Subcutaneous adipose tissue (tissue), 4 donors: Measurements from ENCODE around the gene USP34. TPM values are rescaled to one million over a fixed set of nuclear protein-coding genes. Genes with fewer than 3 reads are reported as not detected.

Source experiments
- total RNA-seq, 4 donors: library from RNA; depleted of rRNA; stranded (reverse); fragments of >200 nt; gene quantifications; one replicate each; pipeline ENCODE4 v1.1.0, GENCODE V29; 2016
- TF ChIP-seq, protein P1 (sequence below): fragments of 450-650 bp; IDR thresholded peaks from one replicate; pipeline ENCODE4 v1.5.1; 2016; ENCODE audit warnings: low read depth, mild to moderate bottlenecking, control low read depth, antibody characterized with exemption, moderate library complexity

Gene USP34
- total RNA-seq, 4 donors from 2014 or later = 137 to 225 (median 148) TPM

DNA sequence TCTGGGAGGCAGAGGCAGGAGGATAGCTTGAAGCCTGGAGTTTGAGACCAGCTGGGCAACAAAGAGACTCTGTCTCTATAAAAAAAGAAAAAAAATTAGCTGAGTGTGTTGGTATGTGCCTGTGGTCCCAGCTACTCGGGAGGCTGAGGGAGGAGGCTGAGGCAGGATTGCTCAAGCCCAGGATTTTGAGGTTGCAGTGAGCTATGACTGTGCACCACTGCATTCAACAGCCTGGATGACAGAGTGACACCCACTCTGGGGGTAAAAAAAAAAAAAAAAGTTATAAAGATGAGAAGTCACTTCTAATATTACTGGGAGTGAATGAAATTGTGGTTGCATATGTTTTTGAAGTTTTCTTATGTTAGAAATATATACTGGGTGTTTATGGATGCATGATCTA, 237.3 kb downstream of the USP34 start:
- TF ChIP-seq, protein P1, sequence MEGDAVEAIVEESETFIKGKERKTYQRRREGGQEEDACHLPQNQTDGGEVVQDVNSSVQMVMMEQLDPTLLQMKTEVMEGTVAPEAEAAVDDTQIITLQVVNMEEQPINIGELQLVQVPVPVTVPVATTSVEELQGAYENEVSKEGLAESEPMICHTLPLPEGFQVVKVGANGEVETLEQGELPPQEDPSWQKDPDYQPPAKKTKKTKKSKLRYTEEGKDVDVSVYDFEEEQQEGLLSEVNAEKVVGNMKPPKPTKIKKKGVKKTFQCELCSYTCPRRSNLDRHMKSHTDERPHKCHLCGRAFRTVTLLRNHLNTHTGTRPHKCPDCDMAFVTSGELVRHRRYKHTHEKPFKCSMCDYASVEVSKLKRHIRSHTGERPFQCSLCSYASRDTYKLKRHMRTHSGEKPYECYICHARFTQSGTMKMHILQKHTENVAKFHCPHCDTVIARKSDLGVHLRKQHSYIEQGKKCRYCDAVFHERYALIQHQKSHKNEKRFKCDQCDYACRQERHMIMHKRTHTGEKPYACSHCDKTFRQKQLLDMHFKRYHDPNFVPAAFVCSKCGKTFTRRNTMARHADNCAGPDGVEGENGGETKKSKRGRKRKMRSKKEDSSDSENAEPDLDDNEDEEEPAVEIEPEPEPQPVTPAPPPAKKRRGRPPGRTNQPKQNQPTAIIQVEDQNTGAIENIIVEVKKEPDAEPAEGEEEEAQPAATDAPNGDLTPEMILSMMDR = no peak

DNA sequence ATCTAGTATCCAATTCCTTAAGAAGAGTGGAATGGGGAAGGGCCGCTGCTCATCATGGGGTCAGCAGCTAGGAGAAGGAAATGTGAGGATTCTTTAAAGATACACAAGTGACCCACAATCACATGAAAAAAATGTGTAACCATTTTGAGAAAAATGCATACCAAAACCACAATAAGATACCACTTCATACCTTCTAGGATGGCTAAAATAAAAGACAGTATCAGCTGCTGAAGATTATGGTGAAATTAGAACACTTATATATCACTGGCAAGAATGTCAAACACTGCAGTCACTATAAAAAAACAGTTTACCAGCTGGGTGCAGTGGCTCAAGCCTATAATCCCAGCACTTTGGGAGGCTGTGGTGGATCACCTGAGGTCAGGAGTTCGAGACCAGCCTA, 241.0 kb downstream of the USP34 start:
- TF ChIP-seq, protein P1 = no peak

DNA sequence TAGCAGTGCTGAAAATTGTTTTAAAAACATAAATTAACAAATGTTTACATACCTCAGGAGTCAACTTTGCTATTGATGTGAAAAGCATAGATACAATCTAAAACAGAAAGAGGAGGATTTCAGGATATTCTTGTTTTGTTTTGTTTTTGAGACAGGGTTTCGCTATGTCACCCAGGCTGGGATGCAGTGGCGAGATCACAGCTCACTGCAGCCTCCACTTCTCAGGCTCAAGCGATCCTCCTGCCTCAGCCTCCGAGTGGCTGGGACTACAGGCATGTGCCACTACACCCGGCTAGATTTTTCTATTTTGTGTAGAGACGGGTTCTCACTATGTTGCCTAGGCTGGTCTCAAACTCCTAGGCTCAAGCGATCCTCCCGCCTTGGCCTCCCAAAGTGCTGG, 248.3 kb downstream of the USP34 start:
- TF ChIP-seq, protein P1 = no peak

DNA sequence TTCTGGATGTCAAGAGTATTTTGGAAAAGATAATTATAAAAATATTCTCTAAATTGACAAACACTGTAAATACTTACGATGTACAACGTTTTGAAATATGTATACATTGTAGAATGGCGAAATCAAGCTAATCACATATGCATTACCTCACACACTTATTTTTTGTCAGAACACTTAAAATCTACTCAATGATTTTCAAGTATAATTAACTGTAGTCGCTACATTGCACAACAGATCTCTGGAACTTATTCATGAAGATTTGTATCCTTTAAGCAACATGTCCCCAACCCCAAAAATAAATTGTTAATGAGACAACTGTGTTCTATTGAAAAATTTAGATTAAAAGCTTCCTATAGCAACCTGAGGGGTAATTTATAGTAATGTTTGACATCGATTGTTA, 249.1 kb downstream of the USP34 start:
- TF ChIP-seq, protein P1 = no peak

DNA sequence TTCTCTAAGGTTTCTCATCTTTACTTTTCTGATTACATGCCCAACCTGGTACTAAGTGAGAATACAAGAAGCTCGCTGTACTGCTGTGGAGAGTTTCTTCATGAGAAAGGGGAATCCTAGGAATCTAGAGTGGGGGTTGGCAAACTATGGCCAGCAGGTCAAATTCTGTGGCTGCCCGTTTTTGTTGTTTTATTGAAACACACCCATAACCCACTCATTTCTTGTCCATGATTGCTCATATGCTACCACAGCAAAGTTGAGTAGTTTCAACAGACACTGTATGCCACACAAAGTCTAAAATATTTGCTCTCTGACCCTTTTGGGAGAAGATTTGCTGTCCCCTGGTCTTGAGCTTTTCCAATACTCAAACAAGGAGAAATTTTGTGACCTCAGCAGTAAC, 250.1 kb downstream of the USP34 start:
- TF ChIP-seq, protein P1 = no peak

DNA sequence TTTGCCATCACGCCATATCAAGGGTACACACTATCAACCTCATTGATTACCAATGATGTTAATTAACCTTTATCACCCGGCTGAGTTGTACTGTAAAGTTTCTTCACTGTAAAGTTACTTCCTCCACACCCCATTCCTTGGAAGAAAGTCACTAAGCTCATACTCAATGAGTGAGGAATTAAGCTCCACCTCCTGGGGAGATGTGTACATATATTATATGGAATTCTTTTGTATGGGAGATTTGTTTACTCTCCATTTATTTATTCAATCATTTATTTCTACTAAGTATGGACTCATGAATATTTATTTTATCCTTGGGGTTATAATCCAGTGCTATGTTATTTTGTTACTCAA, 252.1 kb downstream of the USP34 start:
- TF ChIP-seq, protein P1 = no peak

DNA sequence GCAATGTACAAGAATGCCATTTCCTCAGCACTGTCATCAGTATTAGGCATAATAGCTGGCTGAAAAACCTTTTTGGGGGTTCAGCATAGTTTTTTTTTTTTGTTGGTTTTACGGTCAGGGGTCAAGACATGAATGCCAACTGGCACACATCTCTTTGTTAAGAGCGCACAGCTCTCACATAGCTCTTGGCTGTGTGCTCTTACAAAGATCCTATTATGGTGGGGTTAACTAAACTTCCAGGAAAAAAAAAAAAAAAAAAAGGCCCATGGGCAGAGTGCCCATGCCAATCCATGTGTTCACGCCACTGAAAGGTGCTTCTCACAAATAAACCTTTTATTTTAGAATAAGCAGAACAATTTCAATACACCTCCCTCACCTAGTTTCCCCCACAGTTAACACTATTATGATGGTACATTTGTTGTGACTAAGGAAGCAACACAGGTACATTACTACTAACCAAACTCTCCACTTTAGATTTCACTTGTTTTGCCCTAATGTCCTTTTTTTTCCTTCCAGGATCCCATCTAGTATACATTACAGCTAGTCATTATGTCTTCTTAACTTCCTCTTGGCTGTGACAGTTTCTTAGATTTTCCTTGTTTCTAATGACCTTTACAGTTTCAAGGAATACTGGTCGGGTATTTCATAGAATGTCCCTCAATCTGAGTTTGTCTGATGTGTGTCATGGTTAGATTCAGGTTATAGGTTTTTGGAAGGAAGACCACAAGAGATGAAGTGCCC, 252.6 kb downstream of the USP34 start:
- TF ChIP-seq, protein P1 = no peak
